ENCODE results near the gene OTOR. TPM values are rescaled to one million over a fixed set of nuclear protein-coding genes. Genes with fewer than 3 reads are reported as not detected.

OTOR gene
- total RNA-seq, 1 experiment from 2014 or later = not detected

DNA sequence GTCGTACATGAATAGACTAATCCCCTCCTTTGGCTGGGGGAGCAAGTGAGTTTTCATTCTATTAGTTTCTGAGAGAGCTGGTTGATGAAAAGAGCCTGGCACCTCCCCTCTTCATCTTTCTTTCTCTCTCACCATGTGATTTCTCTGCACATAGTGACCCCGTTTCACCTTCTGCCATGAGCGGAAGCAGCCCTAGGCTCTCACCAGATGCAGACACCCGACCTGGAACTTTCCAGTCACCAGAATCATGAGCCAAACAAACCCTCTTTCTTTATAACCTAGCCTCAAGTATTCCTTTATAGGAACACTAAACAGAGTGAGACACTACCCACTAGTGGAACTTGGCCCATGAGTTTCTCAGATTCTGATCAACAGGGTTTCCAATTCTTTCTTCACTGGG is 16.4 kb downstream of the OTOR start:
- 0 out of 2 replicates have a peak, but pooled peaks cover 2% of the 10 kb centered on the region for H3K4me1 ChIP-seq (ENCODE audit: insufficient read depth, low read length)
- Mint-ChIP-seq H3K27ac (no peak overlapping the region), H3K4me1 (peaks cover 17 to 23% of the 10 kb centered on the region in 2 experiments), H3K27me3 (ENCODE audit: low read depth) (peaks cover 1% of the 10 kb centered on the region), H3K4me3 (no peak overlapping the region), H3K9me3 (peaks cover 10 to 11% of the 10 kb centered on the region in 2 experiments; a peak in 4 of 5 replicates), H3K36me3 (ENCODE audit: insufficient read depth in 1 of 3, low read depth in 3 of 3) (peaks cover 0 to 17% (median 3%) of the 10 kb centered on the region in 3 experiments; a peak in 2 of 7 replicates)
- H3K4ac ChIP-seq (ENCODE audit: low read depth, low read length) = no peak overlapping the region
- H3T11ph ChIP-seq (ENCODE audit: low read length) = no peak overlapping the region
- no peak overlapping the region for H2AK5ac ChIP-seq (ENCODE audit: insufficient read length, low read length)
- H3K23ac ChIP-seq (ENCODE audit: insufficient read length, low read depth, low read length) = no peak overlapping the region
- no CpG with 5 or more reads among the region's 4 CpGs for WGBS (ENCODE audit: extremely low coverage, insufficient read length, low lambda C conversion rate)
- H2BK120ac ChIP-seq (ENCODE audit: low read depth, low read length, poor library complexity, severe bottlenecking) = no peak overlapping the region
- H4K5ac ChIP-seq (ENCODE audit: insufficient read length, low read depth, low read length) = no peak overlapping the region
- H4K8ac ChIP-seq (replicated peaks; ENCODE audit: insufficient read length, low read depth, low read length) = no peak overlapping the region
- H3K79me2 ChIP-seq (ENCODE audit: insufficient read depth, low read length) = no peaks in the 10 kb centered on the region
- TF ChIP-seq, protein P1, sequence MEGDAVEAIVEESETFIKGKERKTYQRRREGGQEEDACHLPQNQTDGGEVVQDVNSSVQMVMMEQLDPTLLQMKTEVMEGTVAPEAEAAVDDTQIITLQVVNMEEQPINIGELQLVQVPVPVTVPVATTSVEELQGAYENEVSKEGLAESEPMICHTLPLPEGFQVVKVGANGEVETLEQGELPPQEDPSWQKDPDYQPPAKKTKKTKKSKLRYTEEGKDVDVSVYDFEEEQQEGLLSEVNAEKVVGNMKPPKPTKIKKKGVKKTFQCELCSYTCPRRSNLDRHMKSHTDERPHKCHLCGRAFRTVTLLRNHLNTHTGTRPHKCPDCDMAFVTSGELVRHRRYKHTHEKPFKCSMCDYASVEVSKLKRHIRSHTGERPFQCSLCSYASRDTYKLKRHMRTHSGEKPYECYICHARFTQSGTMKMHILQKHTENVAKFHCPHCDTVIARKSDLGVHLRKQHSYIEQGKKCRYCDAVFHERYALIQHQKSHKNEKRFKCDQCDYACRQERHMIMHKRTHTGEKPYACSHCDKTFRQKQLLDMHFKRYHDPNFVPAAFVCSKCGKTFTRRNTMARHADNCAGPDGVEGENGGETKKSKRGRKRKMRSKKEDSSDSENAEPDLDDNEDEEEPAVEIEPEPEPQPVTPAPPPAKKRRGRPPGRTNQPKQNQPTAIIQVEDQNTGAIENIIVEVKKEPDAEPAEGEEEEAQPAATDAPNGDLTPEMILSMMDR (conservative IDR thresholded peaks at IDR 0.05) = no peak
- no peaks in the 10 kb centered on the region for H3K23me2 ChIP-seq (ENCODE audit: insufficient read length, low read depth, low read length, poor library complexity, severe bottlenecking)
- no peak overlapping the region for H3K27ac ChIP-seq (ENCODE audit: insufficient read length, low read depth, low read length)
- no peak overlapping the region for H2BK20ac ChIP-seq (ENCODE audit: low read depth, low read length, poor library complexity, severe bottlenecking)
- H3K4me2 ChIP-seq (ENCODE audit: insufficient read depth, insufficient read length, low read length) = no peak overlapping the region
- H2AFZ ChIP-seq (ENCODE audit: low read length) = no peak overlapping the region
- H3K14ac ChIP-seq (ENCODE audit: insufficient read depth, low read length) = no peak overlapping the region
- H3K56ac ChIP-seq (ENCODE audit: insufficient read length, low read depth, low read length) = no peak overlapping the region
- H2BK15ac ChIP-seq (ENCODE audit: low read depth, low read length) = no peak overlapping the region
- no peak overlapping the region for H4K91ac ChIP-seq (ENCODE audit: insufficient read length, low read depth, low read length)
- H4K20me1 ChIP-seq (ENCODE audit: control insufficient read depth, insufficient read depth, insufficient read length) = no peaks in the 10 kb centered on the region
- DNase-seq = no peak
- no peaks in the 10 kb centered on the region for H3K79me1 ChIP-seq (ENCODE audit: insufficient read depth, low read depth, low read length, poor library complexity, severe bottlenecking)
- H3K18ac ChIP-seq (ENCODE audit: insufficient read length, low read depth, low read length) = no peak overlapping the region
- no peaks in the 10 kb centered on the region for H3K27me3 ChIP-seq (ENCODE audit: insufficient read depth, low read length)
- H3K9ac ChIP-seq (ENCODE audit: extremely low read depth, insufficient read length, low read length) = no peak overlapping the region
- H2BK12ac ChIP-seq (ENCODE audit: insufficient read length, low read depth, low read length) = no peak overlapping the region
- no peak overlapping the region for H2BK5ac ChIP-seq (ENCODE audit: insufficient read length, low read length)
- H3K9me3 ChIP-seq (ENCODE audit: control insufficient read depth, low read depth, low read length) = no peaks in the 10 kb centered on the region

Data from H9 (cell line).